Neural crest cell (in vitro differentiated cells): Measurements from ENCODE around the gene PPM1M. TPM values are rescaled to one million over a fixed set of nuclear protein-coding genes. Genes with fewer than 3 reads are reported as not detected.
A peak's percentile ranks its signal among the peaks of the same experiment; 100 is the strongest.

Experiments used
- DNase-seq: peaks from one replicate; pipeline ENCODE4 v3.0.0; 2021; ENCODE audit warnings: low read depth, mixed read lengths, low spot score
- H3K27ac Mint-ChIP-seq: one replicate; pipeline ENCODE4 v1.8.0; 2021; ENCODE audit warnings: mild to moderate bottlenecking, mixed read lengths; ENCODE audit not compliant: unreplicated experiment
- H3K27me3 Mint-ChIP-seq: 2 replicates; pipeline ENCODE4 v1.8.0; 2021; ENCODE audit warnings: low read depth, mild to moderate bottlenecking, mixed read lengths
- H3K36me3 Mint-ChIP-seq: 2 replicates; pipeline ENCODE4 v1.8.0; 2021; ENCODE audit warnings: low read depth, mild to moderate bottlenecking, mixed read lengths
- H3K4me1 Mint-ChIP-seq: 2 replicates; pipeline ENCODE4 v1.8.0; 2021; ENCODE audit warnings: mixed read lengths
- H3K4me3 Mint-ChIP-seq: one replicate; pipeline ENCODE4 v1.8.0; 2021; ENCODE audit warnings: mild to moderate bottlenecking, mixed read lengths
- H3K9me3 Mint-ChIP-seq: 2 replicates; pipeline ENCODE4 v1.8.0; 2021; ENCODE audit warnings: mixed read lengths
- CTCF ChIP-seq: fragments of 200-600 bp; sonication (generic); conservative IDR thresholded peaks from 2 replicates; pipeline ENCODE4 v1.5.0; 2021; ENCODE audit warnings: antibody characterized with exemption, mild to moderate bottlenecking
- total RNA-seq: library from RNA; stranded (reverse); gene quantifications from 2 replicates; pipeline ENCODE4 v1.2.1, GENCODE V29; 2021

The PPM1M gene
- total RNA-seq, 1 donor from 2014 or later: 4.4 TPM

DNA sequence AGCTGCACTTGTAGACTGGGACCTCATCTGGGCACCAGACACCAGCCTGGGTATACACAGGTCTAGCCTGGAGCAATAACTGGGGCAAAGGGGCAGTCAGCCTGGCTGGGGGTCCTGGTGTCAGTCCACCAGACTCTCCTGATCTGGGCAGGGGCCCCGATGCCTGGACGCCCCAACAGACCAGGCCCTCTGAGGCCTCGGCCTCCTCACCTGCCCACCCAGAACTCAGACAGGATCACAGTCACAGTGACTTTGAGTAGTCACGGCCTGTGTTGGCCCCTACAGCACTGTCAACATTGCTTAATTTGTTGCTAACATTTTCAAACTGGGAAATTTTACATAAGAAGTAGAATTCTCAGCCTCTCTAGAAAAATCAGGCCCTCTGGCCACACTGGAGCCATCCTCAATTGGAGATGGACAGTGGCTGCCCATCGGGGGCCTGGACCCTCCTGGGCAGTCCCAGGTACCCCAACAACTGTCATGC, 12.4 kb upstream of the PPM1M start:
- no peak for DNase-seq
- no peaks in the 10 kb centered on the region for H3K9me3 Mint-ChIP-seq
- TF ChIP-seq CTCF: no peak
- no peak overlapping the region for H3K27ac Mint-ChIP-seq
- H3K36me3 Mint-ChIP-seq: no peaks in the 10 kb centered on the region
- H3K4me3 Mint-ChIP-seq: no peak overlapping the region
- H3K27me3 Mint-ChIP-seq: no peaks in the 10 kb centered on the region
- H3K4me1 Mint-ChIP-seq: peaks cover 2% of the 10 kb centered on the region

- Mint-ChIP-seq H3K4me3 (no peak overlapping the region), H3K27me3 (peaks cover 2% of the 10 kb centered on the region), H3K9me3 (no peaks in the 10 kb centered on the region), H3K36me3 (no peaks in the 10 kb centered on the region), H3K27ac (no peak overlapping the region), H3K4me1 (peaks cover 7% of the 10 kb centered on the region)
- no peak for TF ChIP-seq CTCF
- no peak for DNase-seq
Observed at GRCh38 chr3:52233968-52234367, 11.6 kb upstream of the PPM1M start.

- Mint-ChIP-seq H3K27me3 (peaks cover 2% of the 10 kb centered on the region), H3K9me3 (no peaks in the 10 kb centered on the region), H3K4me3 (no peak overlapping the region), H3K36me3 (no peaks in the 10 kb centered on the region), H3K4me1 (peaks cover 14% of the 10 kb centered on the region), H3K27ac (peak overlapping the region; percentile 19)
- no peak for TF ChIP-seq CTCF
- no peak for DNase-seq
Observed at GRCh38 chr3:52234516-52235447, 10.8 kb upstream of the PPM1M start.

GRCh38 chr3:52236424-52236886, 9.1 kb upstream of the PPM1M start:
- no peaks in the 10 kb centered on the region for H3K36me3 Mint-ChIP-seq
- H3K4me3 Mint-ChIP-seq: no peak overlapping the region
- peaks cover 2% of the 10 kb centered on the region for H3K27me3 Mint-ChIP-seq
- H3K9me3 Mint-ChIP-seq: no peaks in the 10 kb centered on the region
- H3K4me1 Mint-ChIP-seq: peaks cover 27% of the 10 kb centered on the region
- DNase-seq: no peak
- TF ChIP-seq CTCF: no peak
- H3K27ac Mint-ChIP-seq: no peak overlapping the region

- TF ChIP-seq CTCF: no peak
- H3K4me1 Mint-ChIP-seq: peaks cover 27% of the 10 kb centered on the region
- H3K27ac Mint-ChIP-seq: no peak overlapping the region
- DNase-seq: no peak
- no peaks in the 10 kb centered on the region for H3K36me3 Mint-ChIP-seq
- peak overlapping the region; percentile 34 for H3K4me3 Mint-ChIP-seq
- no peaks in the 10 kb centered on the region for H3K9me3 Mint-ChIP-seq
- peaks cover 2% of the 10 kb centered on the region for H3K27me3 Mint-ChIP-seq
Observed at GRCh38 chr3:52237006-52237656, 8.4 kb upstream of the PPM1M start.
